SK-N-SH (cell line): Measurements from ENCODE around the gene TSPYL4. TPM values are rescaled to one million over a fixed set of nuclear protein-coding genes. Genes with fewer than 3 reads are reported as not detected.

Source experiments
- CTCF ChIA-PET: fragments of 300-600, 350-600 bp; formaldehyde crosslinking; extraction: SDS; loops from one replicate; lab custom pipeline; 2021; lab: Yijun Ruan, JAX
- POLR2A ChIA-PET: fragments of 350-600 bp; sonication (Branson Sonifier 250); formaldehyde crosslinking; extraction: SDS; loops from one replicate; lab custom pipeline; 2020; ENCODE audit warnings: antibody characterized with exemption, inconsistent platforms; lab: Yijun Ruan, JAX
- DNase-seq: peaks from one replicate; pipeline ENCODE4 v3.0.0; 2012
- H2AFZ ChIP-seq: fragments of 200-600 bp; sonication (generic); 2 replicates; pipeline ENCODE4 v1.8.1; 2016; ENCODE audit warnings: antibody characterized with exemption, mild to moderate bottlenecking, low read depth
- H3F3A ChIP-seq: fragments of 200-600 bp; sonication (generic); replicated peaks from 2 replicates; pipeline ENCODE3; 2016; ENCODE audit warnings: antibody characterized with exemption, mild to moderate bottlenecking; ENCODE audit not compliant: insufficient read depth
- H3K27ac ChIP-seq, 2 experiments: fragments of 200-500 bp in 1 of 2; fragments of 200-600 bp in 1 of 2; sonication (Bioruptor generic) in 1 of 2; sonication (generic), shearing (Covaris generic) in 1 of 2; 2 replicates each; pipeline versions ENCODE4 v1.5.1 to v1.6.1; 2014 to 2016; ENCODE audit warnings: low read depth in 2 of 2, inconsistent platforms in 1 of 2, low read length in 1 of 2, mild to moderate bottlenecking in 1 of 2, mixed read lengths in 1 of 2
- H3K27me3 ChIP-seq: fragments of 200-600 bp; sonication (generic), shearing (Covaris generic); 2 replicates; pipeline ENCODE4 v1.6.1; 2016; ENCODE audit warnings: mixed run types; ENCODE audit not compliant: insufficient read depth
- H3K36me3 ChIP-seq, 2 experiments: fragments of 200-500 bp in 1 of 2; fragments of 200-600 bp in 1 of 2; sonication (Bioruptor generic) in 1 of 2; sonication (generic) in 1 of 2; replicated peaks in 1 of 2; 2 replicates each; pipeline versions ENCODE3 to v1.5.1; 2014 to 2016; ENCODE audit warnings: low read length in 1 of 2, mild to moderate bottlenecking in 1 of 2; ENCODE audit not compliant: insufficient read depth in 2 of 2, control insufficient read depth in 1 of 2
- H3K4me1 ChIP-seq, 2 experiments: fragments of 200-500 bp in 1 of 2; fragments of 200-600 bp in 1 of 2; sonication (Bioruptor generic) in 1 of 2; sonication (generic), shearing (Covaris generic) in 1 of 2; 2 replicates each; pipeline versions ENCODE4 v1.5.1 to v1.6.1; 2014 to 2016; ENCODE audit warnings: low read depth in 1 of 2, low read length in 1 of 2, mixed run types in 1 of 2; ENCODE audit not compliant: insufficient read depth in 2 of 2, control insufficient read depth in 1 of 2
- H3K4me2 ChIP-seq: fragments of 200-600 bp; sonication (generic), shearing (Covaris generic); 2 replicates; pipeline ENCODE4 v1.6.1; 2017; ENCODE audit warnings: mixed run types
- H3K4me3 ChIP-seq, 2 experiments: fragments of 200-500 bp in 1 of 2; fragments of 200-600 bp in 1 of 2; sonication (Bioruptor generic) in 1 of 2; sonication (generic), shearing (Covaris generic) in 1 of 2; 2 replicates each; pipeline versions ENCODE4 v1.5.1 to v1.8.1; 2014 to 2016; ENCODE audit warnings: low read depth in 2 of 2, inconsistent platforms in 1 of 2, low read length in 1 of 2, mild to moderate bottlenecking in 1 of 2, mixed read lengths in 1 of 2, moderate library complexity in 1 of 2
- H3K79me2 ChIP-seq: fragments of 200-600 bp; sonication (generic); 2 replicates; pipeline ENCODE4 v1.8.1; 2017; ENCODE audit warnings: mild to moderate bottlenecking; ENCODE audit not compliant: insufficient read depth
- H3K9ac ChIP-seq: fragments of 200-600 bp; sonication (generic); 2 replicates; pipeline ENCODE4 v1.6.1; 2017; ENCODE audit warnings: mixed run types
- H3K9me2 ChIP-seq: fragments of 200-600 bp; sonication (generic); 2 replicates; pipeline ENCODE4 v1.6.1; 2017; ENCODE audit warnings: mixed run types
- H3K9me3 ChIP-seq: fragments of 200-600 bp; sonication (generic); 2 replicates; pipeline ENCODE4 v1.6.1; 2017; ENCODE audit warnings: mixed run types, mild to moderate bottlenecking, moderate library complexity
- H4K20me1 ChIP-seq: fragments of 200-600 bp; sonication (generic); 2 replicates; pipeline ENCODE4 v1.6.1; 2017; ENCODE audit warnings: mild to moderate bottlenecking, mixed run types; ENCODE audit not compliant: insufficient read depth
- EP300 ChIP-seq, 2 experiments: IDR thresholded peaks; 2 replicates each; pipeline versions ENCODE4 v1.4.0 to v1.6.1; 2012; ENCODE audit warnings: borderline replicate concordance in 1 of 2, low read depth in 1 of 2, low read length in 1 of 2
- EZH2phosphoT487 ChIP-seq: fragments of 200-600 bp; sonication (generic); IDR thresholded peaks from 2 replicates; pipeline ENCODE4 v1.6.1; 2017; ENCODE audit warnings: low read depth, mixed run types, mild to moderate bottlenecking, antibody characterized with exemption, moderate library complexity, borderline replicate concordance
- JUND ChIP-seq: IDR thresholded peaks from 2 replicates; pipeline ENCODE4 v1.4.0; 2012
- MEF2A ChIP-seq: IDR thresholded peaks from 2 replicates; pipeline ENCODE4 v1.4.0; 2012; ENCODE audit warnings: low read depth, borderline replicate concordance
- NFIC ChIP-seq: IDR thresholded peaks from 2 replicates; pipeline ENCODE4 v1.4.0; 2012; ENCODE audit warnings: borderline replicate concordance
- RAD21 ChIP-seq: IDR thresholded peaks from 2 replicates; pipeline ENCODE4 v1.6.1; 2012; ENCODE audit warnings: mild to moderate bottlenecking, low read length
- RCOR1 ChIP-seq: fragments of 150-350 bp; IDR thresholded peaks from 2 replicates; pipeline ENCODE4 v1.6.1; 2017; ENCODE audit warnings: antibody characterized with exemption, low read length
- REST ChIP-seq: IDR thresholded peaks from 2 replicates; pipeline ENCODE4 v1.6.1; 2012; ENCODE audit warnings: mild to moderate bottlenecking, low read depth, low read length, moderate library complexity
- USF1 ChIP-seq: IDR thresholded peaks from 2 replicates; pipeline ENCODE4 v1.4.0; 2012; ENCODE audit warnings: low read depth, borderline replicate concordance
- WGBS: methylation state at CpG from one replicate; pipeline ENCODE4 v1.1.6; 2017; ENCODE audit warnings: low lambda C conversion rate; 5-methylcytosine and 5-hydroxymethylcytosine counted together
- polyA plus RNA-seq, 3 experiments: library from polyadenylated mRNA; depleted of rRNA; stranded (reverse); fragments of >200 nt; gene quantifications; 2 replicates each; pipeline ENCODE4 v1.2.3, GENCODE V29; 2012

TSPYL4 gene
- polyA plus RNA-seq, 1 of the 3 experiments (the other 2 are of a cell fraction) = 29.1 TPM

DNA sequence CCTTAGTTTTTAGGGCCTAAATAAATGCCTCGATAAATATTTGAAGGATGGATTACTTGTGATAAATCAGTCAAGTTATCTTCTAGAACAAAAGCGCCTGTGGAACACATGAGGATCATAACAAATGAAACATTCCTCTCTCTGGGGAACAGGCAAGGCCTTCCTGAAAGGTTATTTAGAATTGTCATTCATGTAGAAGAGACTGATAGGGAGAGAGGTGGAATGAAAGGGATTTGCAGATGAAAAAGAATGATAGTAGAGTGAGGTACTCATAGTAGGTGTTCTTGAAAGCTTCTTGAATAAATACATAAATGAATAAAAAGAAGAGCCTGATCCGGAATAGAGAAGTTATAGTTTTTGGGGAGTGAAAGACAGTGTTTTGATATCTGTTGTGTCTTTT, 30.5 kb downstream of the TSPYL4 start:
- Histone ChIP-seq H3K4me2 (no peak overlapping the region), H2AFZ (no peak overlapping the region), H3F3A (no peaks in the 10 kb centered on the region), H3K36me3 (peaks cover 0 to 6% of the 10 kb centered on the region in 2 experiments), H3K9me3 (no peaks in the 10 kb centered on the region), H3K4me3 (no peak overlapping the region), H3K9ac (no peak overlapping the region), H3K27me3 (no peaks in the 10 kb centered on the region), H3K79me2 (no peaks in the 10 kb centered on the region), H3K9me2 (no peaks in the 10 kb centered on the region), H3K27ac (no peak overlapping the region), H4K20me1 (no peaks in the 10 kb centered on the region), H3K4me1 (peaks cover 3 to 9% of the 10 kb centered on the region in 2 experiments; a peak in 2 of 4 replicates)
- no peak for DNase-seq
- ChIA-PET CTCF (interaction anchor here (1.0 kb wide), 1 partner anchor 8 kb away, joined by 3 read pairs; no protein-coding TSS in a partner anchor), POLR2A (no interaction called here)
- TF ChIP-seq EZH2phosphoT487 = no peak
- no peak for TF ChIP-seq RAD21
- TF ChIP-seq NFIC = no peak
- WGBS = 94% methylated on average over 3 of the region's 3 CpGs

DNA sequence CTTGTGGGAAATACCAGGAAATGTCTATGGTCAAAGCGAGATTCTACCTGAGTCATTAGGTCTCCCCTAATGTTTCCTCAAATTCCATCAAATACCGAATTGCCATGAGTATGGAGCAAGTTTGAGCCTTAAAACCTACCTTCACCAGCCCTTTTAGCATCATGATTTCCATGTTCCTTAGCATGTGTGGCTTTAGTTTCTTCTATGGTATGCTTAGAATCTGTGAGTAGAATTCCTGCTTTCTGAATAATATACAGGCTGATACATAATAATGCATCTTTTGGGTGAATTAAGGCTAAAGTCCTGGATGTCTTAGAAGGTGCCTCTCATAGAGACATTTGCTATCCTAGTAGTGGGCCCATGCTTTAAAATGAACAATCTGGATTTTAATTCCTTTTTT, 32.0 kb downstream of the TSPYL4 start:
- H3K36me3 ChIP-seq = peaks cover 0 to 6% of the 10 kb centered on the region in 2 experiments
- no peaks in the 10 kb centered on the region for H3K9me3 ChIP-seq
- H3K4me3 ChIP-seq = no peak overlapping the region
- ChIA-PET CTCF (no interaction called here), POLR2A (no interaction called here)
- no peaks in the 10 kb centered on the region for H3K9me2 ChIP-seq
- no peak for DNase-seq
- H3K4me1 ChIP-seq = peaks cover 3 to 9% of the 10 kb centered on the region in 2 experiments; a peak in 2 of 4 replicates
- H3F3A ChIP-seq = peaks cover 8% of the 10 kb centered on the region
- no peak overlapping the region for H3K9ac ChIP-seq
- H3K27ac ChIP-seq = no peak overlapping the region
- no peaks in the 10 kb centered on the region for H4K20me1 ChIP-seq
- no peaks in the 10 kb centered on the region for H3K79me2 ChIP-seq
- WGBS = 87% methylated on average over 2 of the region's 2 CpGs
- H3K27me3 ChIP-seq = no peaks in the 10 kb centered on the region
- H2AFZ ChIP-seq = no peak overlapping the region
- TF ChIP-seq RCOR1 (no peak), REST (no peak), MEF2A (no peak), USF1 (no peak), EP300 (IDR thresholded peaks at IDR 0.05; ENCODE audit: borderline replicate concordance in 1 of 2, low read depth in 1 of 2, low read length in 1 of 2) (no peak), JUND (no peak), EZH2phosphoT487 (no peak)
- TF ChIP-seq, all 33 proteins: peak for 0
- H3K4me2 ChIP-seq = no peak overlapping the region
